A549 treated with Hydrocortisone at 1 μM for 4 hours (cell line): ENCODE measurements around the gene C11orf65. TPM values are rescaled to one million over a fixed set of nuclear protein-coding genes. Genes with fewer than 3 reads are reported as not detected.

ENCODE experiments used
- total RNA-seq: library from RNA; stranded (reverse); fragments of 200-300 nt; extraction: Qiagen RNA extraction; gene quantifications from 5 replicates; pipeline ENCODE4 v1.2.3, GENCODE V29; 2022

The C11orf65 gene
- 0.16 to 0.60 TPM (median 0.21 TPM) in 5 replicates for total RNA-seq

GRCh38 chr11:108467091-108467823, at the start of gene C11orf65:
TSS of gene C11orf65 (minus strand) at chr11:108467529. CDS start at chr11:108461559, 5,970 bp downstream.

GRCh38 chr11:108498046-108498815, 30.9 kb upstream of the C11orf65 start, which contains the start of gene POGLUT3:
TSS of gene POGLUT3 (minus strand) at chr11:108498384. CDS start at chr11:108498366, 18 bp downstream.

Other genes starting within 250 kb of the C11orf65 start
- 3.7 to 6.3 TPM (median 4.0 TPM) in 5 replicates for gene NPAT, start 244.9 kb downstream of the C11orf65 start, total RNA-seq
- 5.7 to 12.2 TPM (median 7.9 TPM) in 5 replicates for gene ATM, start 244.5 kb downstream of the C11orf65 start, total RNA-seq
- 8.4 to 12.3 TPM (median 11.1 TPM) in 5 replicates for gene POGLUT3, start 30.9 kb upstream of the C11orf65 start, total RNA-seq
- gene EXPH5, start 126.2 kb upstream of the C11orf65 start, total RNA-seq: 0.02 to 0.05 TPM (median 0.02 TPM) in 5 replicates
- 33.9 to 41.4 TPM (median 38.0 TPM) in 5 replicates for gene DDX10, start 197.5 kb upstream of the C11orf65 start, total RNA-seq